22Rv1 (cell line): ENCODE results near the gene FBXO41.
A peak's percentile ranks its signal among the peaks of the same experiment; 100 is the strongest.

Source experiments
- ZFX ChIP-seq: fragments of 450-650 bp; IDR thresholded peaks from 2 replicates; pipeline ENCODE4 v1.6.1; 2017; ENCODE audit warnings: antibody characterized with exemption, borderline replicate concordance
- TF ChIP-seq, protein P1 (sequence below): fragments of 450-650 bp; IDR thresholded peaks from 2 replicates; pipeline ENCODE4 v1.5.1; 2017; ENCODE audit warnings: mild to moderate bottlenecking

DNA sequence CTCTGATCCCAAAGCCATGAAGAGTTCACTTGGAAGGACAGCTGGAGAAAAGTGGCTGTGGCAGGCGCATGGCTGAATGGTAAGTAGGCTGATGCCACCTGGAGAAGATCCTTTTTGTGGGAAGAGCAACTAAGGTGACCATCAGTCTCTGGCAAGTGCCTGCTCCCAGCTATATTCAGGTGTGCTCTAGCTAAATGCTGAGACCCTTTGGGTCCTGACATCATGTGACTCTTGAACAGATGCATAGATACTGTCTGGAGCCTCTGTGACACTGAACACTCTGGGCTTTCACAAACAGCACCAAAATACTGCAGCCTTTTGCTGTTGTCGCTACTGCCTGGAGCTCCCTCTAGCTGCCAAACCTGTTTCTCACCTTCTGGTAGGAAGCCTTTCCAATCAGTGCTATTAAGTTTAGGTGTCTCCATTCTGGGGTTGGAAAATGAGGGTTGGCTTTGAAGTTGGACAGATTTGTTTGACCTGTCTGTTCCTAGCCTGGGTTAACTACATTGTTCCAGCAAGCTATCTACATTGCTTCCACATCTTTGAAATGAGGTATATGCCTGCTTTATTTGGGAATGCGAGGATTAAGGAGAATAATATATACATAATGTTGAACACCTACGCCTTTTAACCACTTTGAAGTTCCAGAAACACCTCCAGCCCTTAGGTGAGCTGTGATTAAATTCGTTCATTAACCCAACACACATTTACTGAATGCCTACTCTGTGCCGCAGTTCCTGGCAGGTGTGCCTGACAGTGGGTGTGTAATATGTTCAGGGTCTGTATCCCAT, 6.0 kb upstream of the FBXO41 start:
- TF ChIP-seq, protein P1, sequence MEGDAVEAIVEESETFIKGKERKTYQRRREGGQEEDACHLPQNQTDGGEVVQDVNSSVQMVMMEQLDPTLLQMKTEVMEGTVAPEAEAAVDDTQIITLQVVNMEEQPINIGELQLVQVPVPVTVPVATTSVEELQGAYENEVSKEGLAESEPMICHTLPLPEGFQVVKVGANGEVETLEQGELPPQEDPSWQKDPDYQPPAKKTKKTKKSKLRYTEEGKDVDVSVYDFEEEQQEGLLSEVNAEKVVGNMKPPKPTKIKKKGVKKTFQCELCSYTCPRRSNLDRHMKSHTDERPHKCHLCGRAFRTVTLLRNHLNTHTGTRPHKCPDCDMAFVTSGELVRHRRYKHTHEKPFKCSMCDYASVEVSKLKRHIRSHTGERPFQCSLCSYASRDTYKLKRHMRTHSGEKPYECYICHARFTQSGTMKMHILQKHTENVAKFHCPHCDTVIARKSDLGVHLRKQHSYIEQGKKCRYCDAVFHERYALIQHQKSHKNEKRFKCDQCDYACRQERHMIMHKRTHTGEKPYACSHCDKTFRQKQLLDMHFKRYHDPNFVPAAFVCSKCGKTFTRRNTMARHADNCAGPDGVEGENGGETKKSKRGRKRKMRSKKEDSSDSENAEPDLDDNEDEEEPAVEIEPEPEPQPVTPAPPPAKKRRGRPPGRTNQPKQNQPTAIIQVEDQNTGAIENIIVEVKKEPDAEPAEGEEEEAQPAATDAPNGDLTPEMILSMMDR = peak; percentile 94
- TF ChIP-seq ZFX = no peak
